K562 (cell line): ENCODE data around the gene AHCYL2. TPM values are rescaled to one million over a fixed set of nuclear protein-coding genes. Genes with fewer than 3 reads are reported as not detected.
A peak's percentile ranks its signal among the peaks of the same experiment; 100 is the strongest.

ENCODE experiments used
- CC2D1A ChIP-seq: fragments of 450-650 bp; IDR thresholded peaks from 2 replicates; pipeline ENCODE4 v1.6.1; 2017; ENCODE audit warnings: mild to moderate bottlenecking
- GATA2 ChIP-seq: sonication (generic); formaldehyde crosslinking; IDR thresholded peaks from 2 replicates; pipeline ENCODE4 v1.4.0; 2020; ENCODE audit warnings: mild to moderate bottlenecking, missing genetic modification reagents
- GATAD2B ChIP-seq: fragments of 450-650 bp; IDR thresholded peaks from 2 replicates; pipeline ENCODE4 v1.6.1; 2017; ENCODE audit warnings: mild to moderate bottlenecking, borderline replicate concordance
- KDM1A ChIP-seq, 2 experiments: fragments of 450-650 bp; IDR thresholded peaks; 2 replicates each; pipeline ENCODE4 v1.6.1; 2016; ENCODE audit warnings: mild to moderate bottlenecking in 2 of 2
- NFRKB ChIP-seq: fragments of 450-650 bp; IDR thresholded peaks from 2 replicates; pipeline ENCODE4 v1.6.1; 2016; ENCODE audit warnings: low read depth
- NRF1 ChIP-seq, 2 experiments: fragments of 450-650 bp; IDR thresholded peaks in 1 of 2; conservative IDR thresholded peaks in 1 of 2; 2 replicates each; pipeline ENCODE4 v1.6.1; 2014; ENCODE audit warnings: mild to moderate bottlenecking in 2 of 2
- SIRT6 ChIP-seq: IDR thresholded peaks from one replicate; pipeline ENCODE4 v1.6.1; 2012; ENCODE audit warnings: low read depth, mild to moderate bottlenecking, control low read depth, inconsistent platforms, low read length, moderate library complexity
- SRSF7 ChIP-seq: fragments of 200-400 bp; formaldehyde crosslinking; optimal IDR thresholded peaks from 2 replicates; pipeline ENCODE3; 2017; ENCODE audit warnings: mild to moderate bottlenecking, low read depth, low read length
- TEAD4 ChIP-seq, 2 experiments: sonication (generic) in 1 of 2; formaldehyde crosslinking in 1 of 2; IDR thresholded peaks; 2 replicates each; pipeline versions ENCODE4 v1.6.1 to v1.8.0; 2012 to 2022; ENCODE audit warnings: borderline replicate concordance in 1 of 2, inconsistent platforms in 1 of 2, low read length in 1 of 2, mild to moderate bottlenecking in 1 of 2, missing genetic modification reagents in 1 of 2
- ZNF76 ChIP-seq: fragments of 250-450 bp; sonication (Bioruptor Pico); IDR thresholded peaks from 2 replicates; pipeline ENCODE4 v1.4.0; 2020; ENCODE audit warnings: mild to moderate bottlenecking, moderate library complexity, borderline replicate concordance
- polyA plus RNA-seq, 8 experiments: library from polyadenylated mRNA; depleted of rRNA in 4 of 8; stranded (reverse) in 5 of 8; unstranded in 3 of 8; fragments of >200 nt; fragmentation: Nextera tagmentation in 2 of 8; fragmentation: Illumina TruSeq in 1 of 8; extraction: Ambion mirVana in 2 of 8; extraction: Trizol in 1 of 8; gene quantifications; 2 replicates each; pipeline versions ENCODE4 v1.2.1 to v1.2.3, GENCODE V29; 2011 to 2014; ENCODE audit warnings: inconsistent platforms in 1 of 8, missing spikeins in 1 of 8
- total RNA-seq, 7 experiments: library from RNA; depleted of rRNA in 6 of 7; stranded (reverse); fragments of >200 nt in 6 of 7; fragmentation: Illumina TruSeq in 2 of 7; extraction: Trizol in 2 of 7; gene quantifications; 2 replicates each; pipeline versions ENCODE4 v1.2.1 to v1.2.3, GENCODE V29; 2011 to 2021; ENCODE audit warnings: low replicate concordance in 1 of 7
- TF ChIP-seq, protein P1 (sequence below), 2 experiments: fragments of 450-650 bp; formaldehyde crosslinking in 1 of 2; IDR thresholded peaks; 2 replicates each; pipeline versions ENCODE4 v1.4.0 to v1.6.1; 2014 to 2020; ENCODE audit warnings: mild to moderate bottlenecking in 2 of 2, borderline replicate concordance in 1 of 2, low read depth in 1 of 2
- TF ChIP-seq, protein P2 (sequence below): sonication (generic); formaldehyde crosslinking; IDR thresholded peaks from 2 replicates; pipeline ENCODE4 v1.9.0; 2022; ENCODE audit warnings: mild to moderate bottlenecking, missing genetic modification reagents
- TF ChIP-seq, protein P3 (sequence below): sonication (generic); formaldehyde crosslinking; IDR thresholded peaks from 2 replicates; pipeline ENCODE4 v1.8.1; 2023; ENCODE audit warnings: mild to moderate bottlenecking, missing genetic modification reagents
- TF ChIP-seq, protein P4 (sequence below): fragments of 450-650 bp; formaldehyde crosslinking; IDR thresholded peaks from 2 replicates; pipeline ENCODE4 v1.4.0; 2020; ENCODE audit warnings: mild to moderate bottlenecking, moderate library complexity

The AHCYL2 gene
- total and polyA plus RNA-seq, 9 of the 15 experiments (the other 6 are each of a cell fraction or from before 2014, with no cell fraction given) = 0.93 to 10.5 (median 5.2) TPM

DNA sequence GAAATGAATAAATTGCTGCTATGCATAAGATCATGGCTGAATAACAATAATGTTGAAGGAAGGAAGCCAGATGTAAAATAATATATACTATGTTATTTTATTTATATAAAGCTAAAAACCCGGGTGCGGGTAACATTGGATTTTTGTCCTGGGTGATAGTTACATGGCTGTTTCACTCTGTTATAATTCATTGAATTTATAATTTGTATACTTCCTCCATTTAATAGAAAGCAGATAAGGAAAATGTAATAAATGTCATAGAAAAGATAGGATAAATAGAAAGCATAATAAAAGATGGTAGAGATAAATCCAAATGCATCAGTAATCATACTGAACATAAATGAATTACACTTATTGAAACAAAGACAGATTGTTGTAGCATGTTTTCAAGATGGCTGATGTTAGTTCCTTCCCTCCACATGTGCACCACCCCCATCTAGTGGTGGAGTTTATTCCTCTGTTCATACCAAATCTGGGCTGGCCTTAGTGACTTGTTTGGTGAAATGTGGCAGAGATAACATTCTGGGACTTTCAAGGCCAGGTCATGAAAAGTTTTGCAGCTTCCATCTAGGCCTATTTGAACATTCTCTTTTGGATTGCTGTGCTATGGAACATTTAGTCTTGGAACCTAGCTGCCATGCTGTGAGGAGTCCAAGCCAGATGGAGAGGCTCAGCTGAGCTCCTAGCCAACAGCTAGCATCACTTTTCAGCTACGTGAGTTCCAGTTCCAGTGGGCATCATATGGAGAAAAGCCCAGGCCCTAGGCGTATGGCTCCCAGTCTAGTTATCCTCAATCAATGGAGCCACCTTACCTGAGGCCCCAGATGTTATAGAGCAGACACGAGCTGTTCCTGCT, 46.9 kb downstream of the AHCYL2 start (continued):
- TF ChIP-seq NFRKB (0 out of 2 replicates have a peak, but pooled peaks have one; percentile 46), KDM1A (IDR thresholded peaks at IDR 0.05) (0 out of 4 replicates have a peak, but pooled peaks have one; percentile 33 to 39), CC2D1A (peak; percentile 78; the same call in 1 of the 2 replicates), ZNF76 (CRISPR knock-in tag) (no peak), GATA2 (no peak), TEAD4 (IDR thresholded peaks at IDR 0.05; ENCODE audit: low read length) (peak; percentile 44; the same call in 1 of the 2 replicates), TEAD4 (CRISPR knock-in tag; IDR thresholded peaks at IDR 0.05; ENCODE audit: borderline replicate concordance) (no peak), GATAD2B (peak; percentile 60; the same call in 1 of the 2 replicates), SRSF7 (no peak), NRF1 (conservative IDR thresholded peaks at IDR 0.05 in 1 of 2, IDR thresholded peaks at IDR 0.05 in 1 of 2) (no peak), SIRT6 (no peak)
- TF ChIP-seq, protein P1, sequence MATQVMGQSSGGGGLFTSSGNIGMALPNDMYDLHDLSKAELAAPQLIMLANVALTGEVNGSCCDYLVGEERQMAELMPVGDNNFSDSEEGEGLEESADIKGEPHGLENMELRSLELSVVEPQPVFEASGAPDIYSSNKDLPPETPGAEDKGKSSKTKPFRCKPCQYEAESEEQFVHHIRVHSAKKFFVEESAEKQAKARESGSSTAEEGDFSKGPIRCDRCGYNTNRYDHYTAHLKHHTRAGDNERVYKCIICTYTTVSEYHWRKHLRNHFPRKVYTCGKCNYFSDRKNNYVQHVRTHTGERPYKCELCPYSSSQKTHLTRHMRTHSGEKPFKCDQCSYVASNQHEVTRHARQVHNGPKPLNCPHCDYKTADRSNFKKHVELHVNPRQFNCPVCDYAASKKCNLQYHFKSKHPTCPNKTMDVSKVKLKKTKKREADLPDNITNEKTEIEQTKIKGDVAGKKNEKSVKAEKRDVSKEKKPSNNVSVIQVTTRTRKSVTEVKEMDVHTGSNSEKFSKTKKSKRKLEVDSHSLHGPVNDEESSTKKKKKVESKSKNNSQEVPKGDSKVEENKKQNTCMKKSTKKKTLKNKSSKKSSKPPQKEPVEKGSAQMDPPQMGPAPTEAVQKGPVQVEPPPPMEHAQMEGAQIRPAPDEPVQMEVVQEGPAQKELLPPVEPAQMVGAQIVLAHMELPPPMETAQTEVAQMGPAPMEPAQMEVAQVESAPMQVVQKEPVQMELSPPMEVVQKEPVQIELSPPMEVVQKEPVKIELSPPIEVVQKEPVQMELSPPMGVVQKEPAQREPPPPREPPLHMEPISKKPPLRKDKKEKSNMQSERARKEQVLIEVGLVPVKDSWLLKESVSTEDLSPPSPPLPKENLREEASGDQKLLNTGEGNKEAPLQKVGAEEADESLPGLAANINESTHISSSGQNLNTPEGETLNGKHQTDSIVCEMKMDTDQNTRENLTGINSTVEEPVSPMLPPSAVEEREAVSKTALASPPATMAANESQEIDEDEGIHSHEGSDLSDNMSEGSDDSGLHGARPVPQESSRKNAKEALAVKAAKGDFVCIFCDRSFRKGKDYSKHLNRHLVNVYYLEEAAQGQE (IDR thresholded peaks at IDR 0.05; ENCODE audit: borderline replicate concordance) = peak; percentile 79
- TF ChIP-seq, protein P1 (CRISPR knock-in tag; IDR thresholded peaks at IDR 0.05; ENCODE audit: low read depth) = no peak
- TF ChIP-seq, protein P2, sequence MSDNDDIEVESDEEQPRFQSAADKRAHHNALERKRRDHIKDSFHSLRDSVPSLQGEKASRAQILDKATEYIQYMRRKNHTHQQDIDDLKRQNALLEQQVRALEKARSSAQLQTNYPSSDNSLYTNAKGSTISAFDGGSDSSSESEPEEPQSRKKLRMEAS (CRISPR knock-in tag) = 0 out of 2 replicates have a peak, but pooled peaks have one; percentile 10
- TF ChIP-seq, protein P3, sequence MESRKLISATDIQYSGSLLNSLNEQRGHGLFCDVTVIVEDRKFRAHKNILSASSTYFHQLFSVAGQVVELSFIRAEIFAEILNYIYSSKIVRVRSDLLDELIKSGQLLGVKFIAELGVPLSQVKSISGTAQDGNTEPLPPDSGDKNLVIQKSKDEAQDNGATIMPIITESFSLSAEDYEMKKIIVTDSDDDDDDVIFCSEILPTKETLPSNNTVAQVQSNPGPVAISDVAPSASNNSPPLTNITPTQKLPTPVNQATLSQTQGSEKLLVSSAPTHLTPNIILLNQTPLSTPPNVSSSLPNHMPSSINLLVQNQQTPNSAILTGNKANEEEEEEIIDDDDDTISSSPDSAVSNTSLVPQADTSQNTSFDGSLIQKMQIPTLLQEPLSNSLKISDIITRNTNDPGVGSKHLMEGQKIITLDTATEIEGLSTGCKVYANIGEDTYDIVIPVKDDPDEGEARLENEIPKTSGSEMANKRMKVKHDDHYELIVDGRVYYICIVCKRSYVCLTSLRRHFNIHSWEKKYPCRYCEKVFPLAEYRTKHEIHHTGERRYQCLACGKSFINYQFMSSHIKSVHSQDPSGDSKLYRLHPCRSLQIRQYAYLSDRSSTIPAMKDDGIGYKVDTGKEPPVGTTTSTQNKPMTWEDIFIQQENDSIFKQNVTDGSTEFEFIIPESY (CRISPR knock-in tag) = 0 out of 2 replicates have a peak, but pooled peaks have one; percentile 14
- TF ChIP-seq, protein P4, sequence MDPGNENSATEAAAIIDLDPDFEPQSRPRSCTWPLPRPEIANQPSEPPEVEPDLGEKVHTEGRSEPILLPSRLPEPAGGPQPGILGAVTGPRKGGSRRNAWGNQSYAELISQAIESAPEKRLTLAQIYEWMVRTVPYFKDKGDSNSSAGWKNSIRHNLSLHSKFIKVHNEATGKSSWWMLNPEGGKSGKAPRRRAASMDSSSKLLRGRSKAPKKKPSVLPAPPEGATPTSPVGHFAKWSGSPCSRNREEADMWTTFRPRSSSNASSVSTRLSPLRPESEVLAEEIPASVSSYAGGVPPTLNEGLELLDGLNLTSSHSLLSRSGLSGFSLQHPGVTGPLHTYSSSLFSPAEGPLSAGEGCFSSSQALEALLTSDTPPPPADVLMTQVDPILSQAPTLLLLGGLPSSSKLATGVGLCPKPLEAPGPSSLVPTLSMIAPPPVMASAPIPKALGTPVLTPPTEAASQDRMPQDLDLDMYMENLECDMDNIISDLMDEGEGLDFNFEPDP = no peak
